SK-N-SH treated with all-trans-retinoic acid at 6 μM for 48 hours (cell line): ENCODE results near the gene WASF3.

Experiments used
- ATAC-seq: fragments of 200-7000 bp; cut with Tn5 transposase; 3 replicates; pipeline ENCODE4 v1.9.1; 2020; ENCODE audit warnings: mild to moderate bottlenecking, moderate library complexity
- ARNTL ChIP-seq: fragments of 450-650 bp; formaldehyde crosslinking; IDR thresholded peaks from 2 replicates; pipeline ENCODE4 v1.5.0; 2020; ENCODE audit warnings: low read depth, mild to moderate bottlenecking, moderate library complexity, borderline replicate concordance
- BACH2 ChIP-seq: fragments of 250-450 bp; sonication (Bioruptor Pico); IDR thresholded peaks from 2 replicates; pipeline ENCODE4 v1.9.0; 2021; ENCODE audit warnings: mild to moderate bottlenecking, borderline replicate concordance
- CSDC2 ChIP-seq: fragments of 250-450 bp; sonication (Bioruptor Pico); IDR thresholded peaks from 2 replicates; pipeline ENCODE4 v1.5.0; 2020; ENCODE audit warnings: mild to moderate bottlenecking, moderate library complexity
- ESRRG ChIP-seq: fragments of 250-450 bp; sonication (Bioruptor Pico); IDR thresholded peaks from 2 replicates; pipeline ENCODE4 v1.6.1; 2021; ENCODE audit warnings: mild to moderate bottlenecking
- GLIS3 ChIP-seq: fragments of 250-450 bp; sonication (Bioruptor Pico); IDR thresholded peaks from 2 replicates; pipeline ENCODE4 v1.5.0; 2020; ENCODE audit warnings: mild to moderate bottlenecking, moderate library complexity
- ISL1 ChIP-seq: fragments of 250-450 bp; sonication (Bioruptor Pico); IDR thresholded peaks from 2 replicates; pipeline ENCODE4 v2.1.2; 2022; ENCODE audit warnings: mild to moderate bottlenecking, moderate library complexity
- OSR1 ChIP-seq: fragments of 250-450 bp; sonication (Bioruptor Pico); IDR thresholded peaks from 2 replicates; pipeline ENCODE4 v1.8.0; 2022; ENCODE audit warnings: moderate library complexity, mild to moderate bottlenecking, inconsistent platforms
- PPARA ChIP-seq: fragments of 250-450 bp; sonication (Bioruptor Pico); IDR thresholded peaks from 2 replicates; pipeline ENCODE4 v1.5.0; 2020; ENCODE audit warnings: mild to moderate bottlenecking, borderline replicate concordance
- RARB ChIP-seq: fragments of 250-450 bp; sonication (Bioruptor Pico); IDR thresholded peaks from 2 replicates; pipeline ENCODE4 v1.8.0; 2021; ENCODE audit warnings: mild to moderate bottlenecking, moderate library complexity
- SNAI2 ChIP-seq: fragments of 250-450 bp; sonication (Bioruptor Pico); IDR thresholded peaks from 2 replicates; pipeline ENCODE4 v1.5.0; 2020; ENCODE audit warnings: mild to moderate bottlenecking, moderate library complexity
- TCF4 ChIP-seq: fragments of 250-450 bp; sonication (Bioruptor Pico); IDR thresholded peaks from 2 replicates; pipeline ENCODE4 v1.8.0; 2021; ENCODE audit warnings: mild to moderate bottlenecking, moderate library complexity, borderline replicate concordance
- TOX ChIP-seq: fragments of 250-450 bp; sonication (Bioruptor Pico); IDR thresholded peaks from 2 replicates; pipeline ENCODE4 v1.8.0; 2021; ENCODE audit warnings: mild to moderate bottlenecking, moderate library complexity, borderline replicate concordance
- ZFP3 ChIP-seq: fragments of 250-450 bp; sonication (Bioruptor Pico); IDR thresholded peaks from 2 replicates; pipeline ENCODE4 v1.5.0; 2020; ENCODE audit warnings: mild to moderate bottlenecking, moderate library complexity
- ZFP30 ChIP-seq: fragments of 450-650 bp; formaldehyde crosslinking; IDR thresholded peaks from 2 replicates; pipeline ENCODE4 v1.5.0; 2022; ENCODE audit warnings: mild to moderate bottlenecking, moderate library complexity
- ZNF565 ChIP-seq: fragments of 450-650 bp; formaldehyde crosslinking; conservative IDR thresholded peaks from 2 replicates; pipeline ENCODE4 v1.5.0; 2020; ENCODE audit warnings: low read depth, mild to moderate bottlenecking, moderate library complexity
- ZNF70 ChIP-seq: fragments of 450-650 bp; formaldehyde crosslinking; IDR thresholded peaks from 2 replicates; pipeline ENCODE4 v1.5.0; 2020; ENCODE audit warnings: mild to moderate bottlenecking, moderate library complexity
- ZNF8 ChIP-seq: fragments of 450-650 bp; formaldehyde crosslinking; IDR thresholded peaks from 2 replicates; pipeline ENCODE4 v1.5.0; 2020; ENCODE audit warnings: mild to moderate bottlenecking, moderate library complexity
- TF ChIP-seq, protein P1 (sequence below): fragments of 250-450 bp; sonication (Bioruptor Pico); IDR thresholded peaks from 2 replicates; pipeline ENCODE4 v1.5.1; 2020; ENCODE audit warnings: low read depth, mild to moderate bottlenecking, moderate library complexity
- TF ChIP-seq, protein P2 (sequence below): fragments of 250-450 bp; sonication (Bioruptor Pico); IDR thresholded peaks from 2 replicates; pipeline ENCODE4 v1.8.0; 2021; ENCODE audit warnings: low read depth, mild to moderate bottlenecking, moderate library complexity, borderline replicate concordance
- TF ChIP-seq, protein P3 (sequence below): fragments of 250-450 bp; sonication (Bioruptor Pico); IDR thresholded peaks from 2 replicates; pipeline ENCODE4 v1.5.0; 2020; ENCODE audit warnings: mild to moderate bottlenecking, moderate library complexity

Gene WASF3

DNA sequence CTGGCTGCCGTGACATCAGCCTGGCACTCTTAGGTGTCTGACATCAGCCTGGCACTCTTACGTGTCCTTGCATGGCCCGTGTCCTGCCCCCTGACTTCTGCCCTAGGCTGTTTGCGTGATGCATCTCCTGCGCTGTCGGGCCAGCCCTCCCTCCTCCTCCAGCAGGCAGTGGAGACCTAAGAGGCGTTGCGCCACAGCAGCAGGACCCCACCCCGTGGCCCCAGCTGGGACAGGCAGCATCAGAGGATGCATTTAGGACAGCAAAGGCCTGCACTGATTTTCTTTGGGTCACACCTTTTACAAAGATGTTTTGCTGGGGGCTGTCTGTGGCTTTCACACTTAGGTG is 137.8 kb downstream of the WASF3 start:
- ATAC-seq = no peak
- TF ChIP-seq BACH2 = no peak
- no peak for TF ChIP-seq ZNF565 (CRISPR knock-in tag)
- TF ChIP-seq TOX = no peak
- no peak for TF ChIP-seq ESRRG (CRISPR knock-in tag)
- no peak for TF ChIP-seq RARB (CRISPR knock-in tag)
- TF ChIP-seq ISL1 (CRISPR knock-in tag) = no peak
- no peak for TF ChIP-seq ZFP3 (CRISPR knock-in tag)
- no peak for TF ChIP-seq ARNTL (CRISPR knock-in tag)
- no peak for TF ChIP-seq ZFP30 (CRISPR knock-in tag)
- TF ChIP-seq SNAI2 (CRISPR knock-in tag) = no peak
- no peak for TF ChIP-seq GLIS3 (CRISPR knock-in tag)
- no peak for TF ChIP-seq ZNF8 (CRISPR knock-in tag)
- TF ChIP-seq PPARA (CRISPR knock-in tag) = no peak
- no peak for TF ChIP-seq TCF4 (CRISPR knock-in tag)

DNA sequence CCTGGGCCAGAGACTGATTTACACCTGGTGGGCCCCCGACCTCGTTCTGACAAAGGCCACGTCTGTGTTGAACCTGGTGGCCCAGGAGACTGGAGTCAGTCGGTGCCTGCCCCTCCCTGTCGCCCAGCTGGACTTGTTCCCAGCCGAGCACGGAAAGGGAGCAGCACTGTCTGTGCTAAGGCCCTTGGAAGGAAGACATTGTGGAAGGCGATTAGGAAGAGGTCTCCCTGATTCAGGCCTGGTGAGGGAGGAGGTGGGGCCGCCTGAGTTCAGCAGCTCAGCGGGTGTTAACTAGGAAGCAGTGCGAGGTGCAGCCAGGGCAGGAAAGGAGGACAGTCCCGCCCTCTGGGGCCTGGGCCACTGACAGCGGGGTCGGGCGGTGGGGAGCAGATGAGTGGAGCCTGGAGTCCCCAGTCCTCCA is 138.4 kb downstream of the WASF3 start:
- TF ChIP-seq PPARA (CRISPR knock-in tag) (no peak), ESRRG (CRISPR knock-in tag) (no peak), ZNF70 (no peak), ZNF565 (CRISPR knock-in tag) (no peak), GLIS3 (CRISPR knock-in tag) (no peak), ARNTL (CRISPR knock-in tag) (no peak), CSDC2 (CRISPR knock-in tag) (no peak), RARB (CRISPR knock-in tag) (no peak), ZNF8 (CRISPR knock-in tag) (no peak), ZFP3 (CRISPR knock-in tag) (no peak), OSR1 (CRISPR knock-in tag) (no peak)
- TF ChIP-seq, protein P1, sequence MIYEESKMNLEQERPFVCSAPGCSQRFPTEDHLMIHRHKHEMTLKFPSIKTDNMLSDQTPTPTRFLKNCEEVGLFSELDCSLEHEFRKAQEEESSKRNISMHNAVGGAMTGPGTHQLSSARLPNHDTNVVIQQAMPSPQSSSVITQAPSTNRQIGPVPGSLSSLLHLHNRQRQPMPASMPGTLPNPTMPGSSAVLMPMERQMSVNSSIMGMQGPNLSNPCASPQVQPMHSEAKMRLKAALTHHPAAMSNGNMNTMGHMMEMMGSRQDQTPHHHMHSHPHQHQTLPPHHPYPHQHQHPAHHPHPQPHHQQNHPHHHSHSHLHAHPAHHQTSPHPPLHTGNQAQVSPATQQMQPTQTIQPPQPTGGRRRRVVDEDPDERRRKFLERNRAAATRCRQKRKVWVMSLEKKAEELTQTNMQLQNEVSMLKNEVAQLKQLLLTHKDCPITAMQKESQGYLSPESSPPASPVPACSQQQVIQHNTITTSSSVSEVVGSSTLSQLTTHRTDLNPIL (CRISPR knock-in tag) = no peak
- no peak for ATAC-seq

- no peak for ATAC-seq
- no peak for TF ChIP-seq BACH2
- TF ChIP-seq ZNF8 (CRISPR knock-in tag) = no peak
- TF ChIP-seq, protein P2, sequence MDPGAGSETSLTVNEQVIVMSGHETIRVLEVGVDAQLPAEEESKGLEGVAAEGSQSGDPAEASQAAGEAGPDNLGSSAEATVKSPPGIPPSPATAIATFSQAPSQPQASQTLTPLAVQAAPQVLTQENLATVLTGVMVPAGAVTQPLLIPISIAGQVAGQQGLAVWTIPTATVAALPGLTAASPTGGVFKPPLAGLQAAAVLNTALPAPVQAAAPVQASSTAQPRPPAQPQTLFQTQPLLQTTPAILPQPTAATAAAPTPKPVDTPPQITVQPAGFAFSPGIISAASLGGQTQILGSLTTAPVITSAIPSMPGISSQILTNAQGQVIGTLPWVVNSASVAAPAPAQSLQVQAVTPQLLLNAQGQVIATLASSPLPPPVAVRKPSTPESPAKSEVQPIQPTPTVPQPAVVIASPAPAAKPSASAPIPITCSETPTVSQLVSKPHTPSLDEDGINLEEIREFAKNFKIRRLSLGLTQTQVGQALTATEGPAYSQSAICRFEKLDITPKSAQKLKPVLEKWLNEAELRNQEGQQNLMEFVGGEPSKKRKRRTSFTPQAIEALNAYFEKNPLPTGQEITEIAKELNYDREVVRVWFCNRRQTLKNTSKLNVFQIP (CRISPR knock-in tag) = no peak
- TF ChIP-seq TCF4 (CRISPR knock-in tag) = no peak
- no peak for TF ChIP-seq ZNF565 (CRISPR knock-in tag)
- no peak for TF ChIP-seq CSDC2 (CRISPR knock-in tag)
- no peak for TF ChIP-seq SNAI2 (CRISPR knock-in tag)
- TF ChIP-seq, protein P3, sequence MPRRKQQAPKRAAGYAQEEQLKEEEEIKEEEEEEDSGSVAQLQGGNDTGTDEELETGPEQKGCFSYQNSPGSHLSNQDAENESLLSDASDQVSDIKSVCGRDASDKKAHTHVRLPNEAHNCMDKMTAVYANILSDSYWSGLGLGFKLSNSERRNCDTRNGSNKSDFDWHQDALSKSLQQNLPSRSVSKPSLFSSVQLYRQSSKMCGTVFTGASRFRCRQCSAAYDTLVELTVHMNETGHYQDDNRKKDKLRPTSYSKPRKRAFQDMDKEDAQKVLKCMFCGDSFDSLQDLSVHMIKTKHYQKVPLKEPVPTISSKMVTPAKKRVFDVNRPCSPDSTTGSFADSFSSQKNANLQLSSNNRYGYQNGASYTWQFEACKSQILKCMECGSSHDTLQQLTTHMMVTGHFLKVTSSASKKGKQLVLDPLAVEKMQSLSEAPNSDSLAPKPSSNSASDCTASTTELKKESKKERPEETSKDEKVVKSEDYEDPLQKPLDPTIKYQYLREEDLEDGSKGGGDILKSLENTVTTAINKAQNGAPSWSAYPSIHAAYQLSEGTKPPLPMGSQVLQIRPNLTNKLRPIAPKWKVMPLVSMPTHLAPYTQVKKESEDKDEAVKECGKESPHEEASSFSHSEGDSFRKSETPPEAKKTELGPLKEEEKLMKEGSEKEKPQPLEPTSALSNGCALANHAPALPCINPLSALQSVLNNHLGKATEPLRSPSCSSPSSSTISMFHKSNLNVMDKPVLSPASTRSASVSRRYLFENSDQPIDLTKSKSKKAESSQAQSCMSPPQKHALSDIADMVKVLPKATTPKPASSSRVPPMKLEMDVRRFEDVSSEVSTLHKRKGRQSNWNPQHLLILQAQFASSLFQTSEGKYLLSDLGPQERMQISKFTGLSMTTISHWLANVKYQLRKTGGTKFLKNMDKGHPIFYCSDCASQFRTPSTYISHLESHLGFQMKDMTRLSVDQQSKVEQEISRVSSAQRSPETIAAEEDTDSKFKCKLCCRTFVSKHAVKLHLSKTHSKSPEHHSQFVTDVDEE (CRISPR knock-in tag) = no peak
- no peak for TF ChIP-seq ESRRG (CRISPR knock-in tag)
- no peak for TF ChIP-seq ZFP30 (CRISPR knock-in tag)
- TF ChIP-seq PPARA (CRISPR knock-in tag) = no peak
- no peak for TF ChIP-seq ISL1 (CRISPR knock-in tag)
Observed at GRCh38 chr13:26697069-26697955, 139.8 kb downstream of the WASF3 start.
